SKM-1 treated with dmso at 0.1 percent for 144 hours (cell line): ENCODE measurements around the gene L3MBTL4.

Experiments used
- DNase-seq: peaks from one replicate; lab custom pipeline; 2025; ENCODE audit not compliant: unreplicated experiment; lab: John Stamatoyannopoulos, UW

The L3MBTL4 gene

DNA sequence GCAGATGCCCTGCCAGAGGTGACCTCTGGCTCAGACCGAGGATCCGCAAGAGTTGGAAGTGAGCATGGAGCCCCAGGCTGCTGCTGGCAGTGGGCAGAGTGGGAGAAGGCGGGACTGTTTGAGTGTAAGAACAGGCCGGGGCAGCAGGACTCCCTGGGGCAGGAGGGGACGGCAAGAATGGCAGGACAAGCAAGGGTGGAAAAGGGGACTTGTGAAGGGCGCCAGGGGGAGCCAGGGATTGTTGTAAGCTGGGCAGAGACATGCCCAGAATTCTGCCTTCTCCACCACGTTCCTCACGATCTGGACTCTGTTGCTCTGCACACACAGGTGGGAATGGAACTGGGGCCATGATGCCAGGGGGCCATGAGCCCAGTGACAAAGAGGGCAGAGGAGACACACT lies 447.0 kb downstream of the L3MBTL4 start:
- no peak for DNase-seq

GRCh38 chr18:5967007-5967406 lies 447.7 kb downstream of the L3MBTL4 start:
- no peak for DNase-seq

DNA sequence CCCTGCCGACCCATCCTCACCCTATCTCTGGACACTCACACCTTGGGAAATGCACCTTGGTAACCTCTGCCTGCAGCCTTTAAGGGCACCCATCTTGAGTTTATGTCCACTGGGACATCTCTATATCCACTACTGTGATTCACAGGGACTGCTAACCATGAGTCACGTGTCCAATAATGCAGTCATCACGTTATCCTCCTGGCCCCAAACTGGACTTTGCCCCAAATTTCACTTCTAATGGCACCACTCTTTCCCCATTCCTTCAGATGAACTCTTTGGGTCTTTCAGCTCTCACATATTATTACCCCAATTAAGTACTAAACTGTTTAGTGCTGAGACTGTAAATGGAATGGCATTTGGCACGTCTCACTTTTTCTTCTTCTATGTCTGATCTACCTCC lies 448.2 kb downstream of the L3MBTL4 start:
- no peak for DNase-seq

DNA sequence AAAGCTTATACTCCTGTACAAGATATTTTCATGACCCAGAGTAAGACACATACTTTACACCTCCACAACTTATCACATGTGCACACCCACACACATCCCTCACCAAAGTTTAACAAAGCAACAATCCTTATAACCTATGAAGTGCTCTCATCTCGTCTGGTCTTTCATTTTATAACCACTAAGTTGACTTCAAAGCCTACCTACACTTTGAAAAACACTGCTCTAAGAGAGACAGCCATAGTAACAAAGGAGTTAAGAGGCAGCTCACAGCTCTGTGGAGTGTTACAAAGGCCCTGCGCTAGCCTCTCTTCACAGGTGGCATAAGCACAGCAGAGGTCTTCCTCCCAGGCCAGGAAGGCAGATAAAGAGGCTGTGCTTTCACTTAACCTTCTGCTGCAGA lies 449.7 kb downstream of the L3MBTL4 start:
- no peak for DNase-seq

DNA sequence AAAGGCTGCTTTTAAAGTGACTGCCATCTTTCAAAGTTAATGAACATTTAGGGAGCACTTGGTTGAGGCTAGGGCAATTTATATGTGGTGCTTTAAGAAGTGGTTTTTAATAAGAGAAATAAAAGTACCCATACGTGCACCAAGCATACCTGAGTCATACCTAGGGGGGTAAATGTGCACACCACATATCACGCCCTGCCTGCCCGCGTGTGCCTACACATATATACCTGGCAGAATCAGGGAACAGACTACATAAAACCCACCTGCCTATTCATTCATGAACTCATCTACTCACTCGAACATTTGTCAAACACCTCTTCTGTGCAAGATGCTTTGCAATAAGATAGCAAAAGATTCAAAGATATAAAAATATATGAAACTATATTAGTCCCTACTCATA lies 450.1 kb downstream of the L3MBTL4 start:
- no peak for DNase-seq

DNA sequence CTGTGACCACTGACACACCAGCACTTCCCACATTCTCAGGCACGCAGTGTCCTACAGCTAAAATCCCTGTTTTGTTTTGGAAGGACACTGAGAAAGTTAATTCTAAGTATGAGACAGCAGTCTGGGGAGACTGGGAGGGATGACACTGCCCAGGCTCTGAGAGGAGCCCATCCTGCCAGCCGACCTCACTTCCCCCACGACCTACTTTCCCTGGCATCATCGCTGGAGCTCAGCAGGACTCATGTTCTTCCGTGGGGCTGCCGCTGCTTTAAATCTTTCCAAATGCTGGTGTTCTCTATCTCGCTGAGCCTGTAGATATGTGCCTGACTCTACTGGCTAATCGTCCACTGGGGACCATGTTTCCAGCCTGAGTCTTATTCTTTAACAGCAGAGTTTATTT lies 450.6 kb downstream of the L3MBTL4 start:
- no peak for DNase-seq

DNA sequence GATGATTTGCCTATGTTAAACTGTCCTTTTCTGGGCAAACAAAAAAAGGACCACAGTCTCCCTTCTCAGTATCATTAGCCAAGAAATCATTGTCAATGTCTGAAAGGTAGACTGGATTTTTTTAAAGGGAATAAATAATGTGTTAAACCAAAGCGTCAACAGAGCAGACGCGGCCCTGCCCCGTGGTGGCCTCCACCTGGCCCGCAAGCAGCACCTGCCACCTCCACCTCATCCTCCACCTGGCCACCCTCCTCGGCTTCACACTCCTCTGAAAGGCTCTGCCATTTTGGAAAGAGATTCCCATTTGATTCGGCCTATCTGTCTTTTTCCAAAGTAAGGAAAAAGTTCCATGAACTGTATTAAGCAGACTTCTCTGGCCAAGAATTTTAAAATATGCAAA lies 451.4 kb downstream of the L3MBTL4 start:
- DNase-seq: no peak

DNA sequence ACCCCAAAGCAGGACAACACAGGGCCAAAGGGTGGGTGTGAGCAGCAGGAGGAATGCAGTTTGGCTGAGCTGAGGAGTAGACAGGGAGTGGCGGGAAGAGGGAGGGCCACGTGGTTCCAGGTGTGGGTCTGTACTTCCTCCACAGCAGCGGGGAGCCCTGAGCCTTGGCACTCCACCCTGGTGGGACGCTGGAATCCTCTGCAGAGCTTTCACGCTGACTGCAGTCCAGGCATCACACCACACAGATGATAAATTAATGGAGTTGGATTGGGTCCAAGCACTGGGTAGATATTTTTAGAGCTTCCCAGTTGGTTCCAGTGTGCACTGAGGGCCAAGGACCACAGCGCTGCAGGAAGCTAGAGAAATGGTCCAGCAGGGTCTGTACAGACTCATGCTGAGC lies 452.3 kb downstream of the L3MBTL4 start:
- DNase-seq: no peak

DNA sequence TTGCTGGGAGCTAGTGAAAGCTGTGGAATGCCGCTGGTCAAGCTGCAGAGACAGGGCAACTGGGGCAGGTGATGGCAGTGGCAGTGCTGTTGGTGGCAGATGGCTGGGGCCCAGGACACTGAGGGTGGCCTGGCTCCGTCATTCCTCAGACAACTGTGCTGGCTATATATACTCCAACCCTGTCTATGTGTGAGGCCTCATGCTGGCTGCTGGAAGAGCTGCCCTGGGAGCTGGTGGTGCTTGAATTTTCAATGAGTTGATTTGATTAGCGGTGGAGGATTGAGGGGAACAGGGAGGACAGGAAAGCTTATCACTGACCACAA lies 452.9 kb downstream of the L3MBTL4 start:
- DNase-seq: no peak

DNA sequence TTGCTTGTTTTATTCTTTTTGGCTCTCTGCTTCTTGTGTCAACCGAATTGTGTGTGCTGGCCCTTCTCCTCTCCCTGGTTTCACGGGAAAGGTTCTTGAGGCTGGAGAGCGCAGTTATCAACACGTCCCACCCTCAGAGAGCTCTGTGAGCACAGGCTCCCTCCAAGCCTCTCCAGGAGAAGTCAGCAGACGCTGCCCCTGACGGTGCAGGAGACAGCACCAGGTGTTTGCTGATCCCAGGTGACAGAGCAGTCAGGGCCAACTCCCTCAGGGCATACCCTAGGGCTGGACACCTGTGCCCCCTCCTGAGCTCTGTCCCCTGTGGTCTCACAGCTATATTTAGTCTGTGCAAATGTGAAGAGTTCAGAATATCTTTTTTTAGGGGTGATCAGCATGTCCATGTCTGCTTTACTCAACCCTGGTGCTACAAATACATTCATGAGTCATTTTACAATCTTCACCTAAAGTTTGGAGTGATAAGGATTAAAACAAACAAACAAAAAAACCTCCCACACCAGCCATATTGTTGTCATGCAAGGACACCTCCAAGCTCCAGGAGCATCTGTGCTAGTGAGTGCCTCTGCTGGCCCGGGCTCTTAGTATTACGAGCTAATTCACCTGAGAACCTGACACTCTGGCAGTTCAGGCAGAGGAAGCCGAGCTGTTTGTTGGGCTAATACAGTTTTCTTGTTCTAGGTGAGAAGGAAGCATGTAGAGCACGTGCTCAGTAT lies 453.4 kb downstream of the L3MBTL4 start:
- no peak for DNase-seq

GRCh38 chr18:5958822-5959221 lies 455.9 kb downstream of the L3MBTL4 start:
- no peak for DNase-seq

DNA sequence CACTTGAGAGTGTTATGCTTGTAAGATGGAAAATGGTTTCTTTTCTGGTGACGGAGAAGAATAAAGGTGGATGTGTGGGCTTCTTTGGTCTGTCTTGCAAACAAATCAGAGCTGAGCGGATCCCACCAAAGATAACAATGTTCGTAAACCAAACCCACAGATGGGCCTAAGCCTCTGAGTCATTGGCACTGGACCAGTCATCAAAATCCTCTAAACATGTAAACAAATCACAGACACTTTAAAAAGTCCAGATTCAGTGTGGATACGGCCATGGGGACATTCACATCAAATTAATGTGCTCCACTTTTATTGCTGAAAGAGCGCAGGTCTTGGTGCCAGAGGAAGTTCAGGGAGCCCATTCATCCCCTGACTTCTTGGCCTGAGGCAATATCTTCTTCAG lies 458.9 kb downstream of the L3MBTL4 start:
- no peak for DNase-seq

- no peak for DNase-seq
These were observed 463.1 kb downstream of the L3MBTL4 start for GRCh38 chr18:5951515-5952091.

DNA sequence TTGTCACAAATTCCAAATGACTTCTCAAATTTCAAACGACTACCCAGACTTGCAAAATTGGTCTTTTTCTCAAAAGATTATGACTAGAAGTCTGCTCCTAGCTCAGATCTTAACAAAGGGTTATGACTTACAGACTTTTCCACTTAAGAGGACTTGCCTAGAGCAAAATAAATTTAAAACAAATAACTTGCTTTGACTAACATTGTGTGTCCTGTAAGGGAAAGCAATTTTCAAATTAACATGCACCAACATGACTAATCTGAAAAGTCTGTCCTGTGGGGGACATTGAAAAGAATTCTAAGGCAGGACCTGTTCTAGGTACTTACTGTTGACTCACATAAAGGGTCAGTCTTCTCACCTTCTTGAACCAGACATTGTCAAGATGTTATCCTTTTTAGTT lies 465.9 kb downstream of the L3MBTL4 start:
- DNase-seq: no peak

GRCh38 chr18:5948237-5948636 lies 466.5 kb downstream of the L3MBTL4 start:
- no peak for DNase-seq

DNA sequence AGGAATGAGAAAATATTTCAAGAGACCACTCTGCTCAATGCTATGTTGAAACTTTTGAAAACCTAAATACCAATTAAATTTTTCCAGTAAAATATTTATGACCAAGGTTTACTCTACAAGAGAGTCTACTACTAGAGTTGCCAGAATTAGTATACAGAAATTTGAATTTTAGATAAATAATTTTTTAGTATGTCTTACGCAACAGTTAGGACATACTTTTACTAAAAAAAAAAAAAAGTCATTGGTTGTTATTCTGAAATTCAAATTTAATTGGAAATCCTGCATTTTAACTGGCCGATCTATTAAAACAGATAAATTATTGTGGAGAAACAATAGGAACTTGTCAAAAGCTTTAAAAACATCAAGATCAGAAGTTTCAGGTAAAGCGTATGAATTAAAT lies 470.3 kb downstream of the L3MBTL4 start:
- DNase-seq: no peak

- no peak for DNase-seq
These were observed 471.2 kb downstream of the L3MBTL4 start for GRCh38 chr18:5943514-5943913.

- DNase-seq: no peak
These were observed 472.1 kb downstream of the L3MBTL4 start for GRCh38 chr18:5942591-5942990.

GRCh38 chr18:5941890-5942289 lies 472.8 kb downstream of the L3MBTL4 start:
- no peak for DNase-seq

GRCh38 chr18:5939801-5940667 lies 474.7 kb downstream of the L3MBTL4 start:
- no peak for DNase-seq

DNA sequence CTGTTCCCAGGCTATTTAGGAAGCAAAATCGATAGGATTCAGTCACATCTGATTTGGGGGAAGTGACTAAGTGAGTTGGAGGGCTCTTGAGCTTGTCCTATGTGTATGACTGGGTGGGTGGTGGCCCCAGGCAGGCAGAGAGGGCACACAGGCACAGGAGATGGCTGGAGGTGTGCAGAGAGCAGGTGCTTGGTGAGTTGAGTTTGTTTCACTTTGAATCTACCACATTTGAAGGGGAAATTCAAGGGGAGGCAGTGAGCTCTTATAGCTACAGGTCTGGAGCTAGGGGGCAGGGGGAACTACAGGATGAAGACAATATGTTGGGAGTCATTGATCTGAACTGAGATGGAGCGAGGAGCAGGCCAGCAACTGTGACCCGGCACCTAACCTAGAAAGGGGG lies 476.9 kb downstream of the L3MBTL4 start:
- no peak for DNase-seq

GRCh38 chr18:5937121-5937520 lies 477.6 kb downstream of the L3MBTL4 start:
- DNase-seq: no peak
